ENCODE data around the gene TNFAIP8L2.

Gene TNFAIP8L2

GRCh38 chr1:151124763-151125403, 31.6 kb upstream of the TNFAIP8L2 start:
- Histone ChIP-seq H3K4ac (ENCODE audit: low read length) (no peak overlapping the region), H3K23ac (ENCODE audit: low read depth, low read length, poor library complexity) (no peak overlapping the region), H2AK5ac (ENCODE audit: low read depth, low read length) (no peak overlapping the region), H2BK12ac (ENCODE audit: low read length) (no peak overlapping the region), H3K4me1 (ENCODE audit: control insufficient read depth in 2 of 2, insufficient read depth in 1 of 2, low read depth in 1 of 2, low read length in 2 of 2) (peaks cover 0 to 7% of the 10 kb centered on the region in 2 donors), H3K4me3 (ENCODE audit: low read length in 2 of 2) (no peak overlapping the region), H2AFZ (ENCODE audit: low read length) (peak overlapping the region; percentile 10), H3K36me3 (replicated peaks in 1 of 2; ENCODE audit: control insufficient read depth in 2 of 2, insufficient read depth in 2 of 2, low read length in 2 of 2) (no peaks in the 10 kb centered on the region), H3K27me3 (ENCODE audit: control insufficient read depth in 3 of 3, insufficient read depth in 3 of 3, low read depth in 1 of 3, low read length in 3 of 3) (no peaks in the 10 kb centered on the region), H3K4me2 (ENCODE audit: insufficient read depth, low read length, poor library complexity, severe bottlenecking) (no peak overlapping the region), H2BK15ac (ENCODE audit: low read length) (no peak overlapping the region), H2BK120ac (ENCODE audit: low read depth, low read length) (no peak overlapping the region), H2BK5ac (ENCODE audit: low read length) (no peak overlapping the region), H3K14ac (ENCODE audit: low read length) (no peak overlapping the region), H4K8ac (ENCODE audit: low read depth, low read length) (no peak overlapping the region), H3K18ac (ENCODE audit: low read length) (no peak overlapping the region), H3K79me1 (ENCODE audit: low read depth, low read length) (no peaks in the 10 kb centered on the region), H3K27ac (replicated peaks; ENCODE audit: low read length) (no peak overlapping the region), H4K91ac (ENCODE audit: low read depth, low read length, poor library complexity) (no peak overlapping the region), H3K9ac (ENCODE audit: low read depth, low read length, poor library complexity) (no peak overlapping the region), H3K9me3 (replicated peaks in 1 of 2; ENCODE audit: control insufficient read depth in 2 of 2, insufficient read depth in 1 of 2, low read depth in 1 of 2, low read length in 2 of 2) (no peaks in the 10 kb centered on the region)
- DNase-seq (ENCODE audit: low spot score), result no peak
- no CpG with 5 or more reads among the region's 5 CpGs for WGBS, 2 donors (ENCODE audit: extremely low coverage in 2 of 2, insufficient read length in 2 of 2, insufficient replicate concordance in 1 of 2)

DNA sequence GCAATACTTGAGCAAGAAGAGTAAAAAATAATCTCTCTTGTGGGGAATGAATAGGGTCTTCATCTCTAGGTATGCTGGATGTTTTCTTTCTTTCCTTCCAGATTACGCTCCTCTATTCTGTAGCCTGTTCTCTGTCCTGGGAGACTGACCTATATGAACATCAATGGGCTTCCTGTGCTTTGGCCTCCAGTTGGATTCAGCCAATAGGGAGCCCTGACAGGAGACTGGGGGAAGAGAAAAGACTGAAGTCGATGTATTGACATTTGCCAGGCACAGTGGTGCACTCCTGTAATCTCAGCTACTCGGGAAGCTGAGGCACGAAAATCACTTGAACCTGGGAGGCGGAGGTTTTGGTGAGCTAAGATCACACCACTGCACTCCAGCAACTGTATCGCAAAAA, 27.6 kb upstream of the TNFAIP8L2 start:
- Histone ChIP-seq H2AK5ac (ENCODE audit: low read depth, low read length) (no peak overlapping the region), H3K4me1 (ENCODE audit: control insufficient read depth in 2 of 2, insufficient read depth in 1 of 2, low read depth in 1 of 2, low read length in 2 of 2) (peaks cover 7 to 8% of the 10 kb centered on the region in 2 donors), H3K27me3 (ENCODE audit: control insufficient read depth in 3 of 3, insufficient read depth in 3 of 3, low read depth in 1 of 3, low read length in 3 of 3) (peaks cover 0 to 22% (median 5%) of the 10 kb centered on the region in 3 experiments), H2BK15ac (ENCODE audit: low read length) (no peak overlapping the region), H2BK5ac (ENCODE audit: low read length) (no peak overlapping the region), H3K4ac (ENCODE audit: low read length) (no peak overlapping the region), H2AFZ (ENCODE audit: low read length) (no peak overlapping the region), H3K9ac (ENCODE audit: low read depth, low read length, poor library complexity) (no peak overlapping the region), H3K4me3 (ENCODE audit: low read length in 2 of 2) (no peak overlapping the region), H4K8ac (ENCODE audit: low read depth, low read length) (no peak overlapping the region), H3K27ac (replicated peaks; ENCODE audit: low read length) (no peak overlapping the region), H3K14ac (ENCODE audit: low read length) (no peak overlapping the region), H4K91ac (ENCODE audit: low read depth, low read length, poor library complexity) (no peak overlapping the region), H3K36me3 (replicated peaks in 1 of 2; ENCODE audit: control insufficient read depth in 2 of 2, insufficient read depth in 2 of 2, low read length in 2 of 2) (peaks cover 2 to 18% of the 10 kb centered on the region in 2 donors), H3K9me3 (replicated peaks in 1 of 2; ENCODE audit: control insufficient read depth in 2 of 2, insufficient read depth in 1 of 2, low read depth in 1 of 2, low read length in 2 of 2) (no peaks in the 10 kb centered on the region), H2BK120ac (ENCODE audit: low read depth, low read length) (no peak overlapping the region), H3K18ac (ENCODE audit: low read length) (no peak overlapping the region), H3K4me2 (ENCODE audit: insufficient read depth, low read length, poor library complexity, severe bottlenecking) (no peak overlapping the region), H2BK12ac (ENCODE audit: low read length) (no peak overlapping the region), H3K79me1 (ENCODE audit: low read depth, low read length) (no peaks in the 10 kb centered on the region), H3K23ac (ENCODE audit: low read depth, low read length, poor library complexity) (no peak overlapping the region)
- no peak for DNase-seq (ENCODE audit: low spot score)
- no CpG with 5 or more reads among the region's 6 CpGs for WGBS, 2 donors (ENCODE audit: extremely low coverage in 2 of 2, insufficient read length in 2 of 2, insufficient replicate concordance in 1 of 2)

GRCh38 chr1:151130987-151131586, 25.4 kb upstream of the TNFAIP8L2 start:
- Histone ChIP-seq H3K23ac (ENCODE audit: low read depth, low read length, poor library complexity) (peak overlapping the region; percentile 35), H2AFZ (ENCODE audit: low read length) (no peak overlapping the region), H2BK5ac (ENCODE audit: low read length) (no peak overlapping the region), H3K27ac (replicated peaks; ENCODE audit: low read length) (no peak overlapping the region), H4K8ac (ENCODE audit: low read depth, low read length) (no peak overlapping the region), H3K36me3 (replicated peaks in 1 of 2; ENCODE audit: control insufficient read depth in 2 of 2, insufficient read depth in 2 of 2, low read length in 2 of 2) (peaks cover 18 to 41% of the 10 kb centered on the region in 2 donors), H3K4me1 (ENCODE audit: control insufficient read depth in 2 of 2, insufficient read depth in 1 of 2, low read depth in 1 of 2, low read length in 2 of 2) (peaks cover 0 to 8% of the 10 kb centered on the region in 2 donors), H3K79me1 (ENCODE audit: low read depth, low read length) (no peaks in the 10 kb centered on the region), H3K18ac (ENCODE audit: low read length) (peak overlapping the region; percentile 82), H3K27me3 (ENCODE audit: control insufficient read depth in 3 of 3, insufficient read depth in 3 of 3, low read depth in 1 of 3, low read length in 3 of 3) (peaks cover 0 to 27% (median 5%) of the 10 kb centered on the region in 3 experiments), H2BK120ac (ENCODE audit: low read depth, low read length) (no peak overlapping the region), H3K4me2 (ENCODE audit: insufficient read depth, low read length, poor library complexity, severe bottlenecking) (peak overlapping the region; percentile 86), H3K9me3 (replicated peaks in 1 of 2; ENCODE audit: control insufficient read depth in 2 of 2, insufficient read depth in 1 of 2, low read depth in 1 of 2, low read length in 2 of 2) (no peaks in the 10 kb centered on the region), H3K4ac (ENCODE audit: low read length) (no peak overlapping the region), H2BK12ac (ENCODE audit: low read length) (no peak overlapping the region), H2AK5ac (ENCODE audit: low read depth, low read length) (no peak overlapping the region), H3K9ac (ENCODE audit: low read depth, low read length, poor library complexity) (no peak overlapping the region), H3K14ac (ENCODE audit: low read length) (no peak overlapping the region), H2BK15ac (ENCODE audit: low read length) (no peak overlapping the region), H4K91ac (ENCODE audit: low read depth, low read length, poor library complexity) (no peak overlapping the region), H3K4me3 (ENCODE audit: low read length in 2 of 2) (peak overlapping the region in 1 of 2 donors; percentile 70)
- peak; percentile 85 for DNase-seq (ENCODE audit: low spot score)
- WGBS, 2 donors (ENCODE audit: extremely low coverage in 2 of 2, insufficient read length in 2 of 2, insufficient replicate concordance in 1 of 2), result no CpG with 5 or more reads among the region's 45 CpGs

DNA sequence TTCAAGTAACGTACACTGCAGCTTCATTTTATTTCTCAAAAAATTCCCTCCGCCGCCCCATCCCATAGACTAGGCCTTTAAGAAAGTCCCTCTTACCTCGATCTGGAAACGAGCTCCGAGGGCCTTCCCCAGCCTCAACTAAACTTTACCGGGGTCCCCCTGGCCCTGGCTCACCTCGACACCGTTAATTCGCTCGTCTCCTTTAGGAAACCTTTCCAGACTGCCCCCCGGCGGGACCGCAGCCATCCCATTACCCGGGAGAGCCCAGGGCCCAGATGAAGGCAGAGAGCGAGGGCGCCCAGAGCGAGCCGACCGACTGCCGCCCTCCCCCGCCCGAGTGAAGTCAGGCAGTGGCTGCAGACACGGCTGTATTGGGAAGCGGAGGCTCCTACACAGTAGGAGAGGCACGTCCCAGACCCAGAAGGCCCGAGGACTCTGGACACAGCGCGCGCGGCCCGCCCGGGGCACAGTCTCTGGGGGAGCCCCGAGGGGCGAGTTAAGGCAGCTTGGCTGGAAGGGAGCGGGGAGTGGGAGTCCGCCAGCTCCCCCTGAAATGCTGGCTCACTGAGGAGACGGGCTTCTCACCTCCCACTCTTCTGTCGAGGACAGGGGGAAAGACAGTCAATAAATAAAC, 24.6 kb upstream of the TNFAIP8L2 start:
- H4K91ac ChIP-seq (ENCODE audit: low read depth, low read length, poor library complexity), result no peak overlapping the region
- H3K27ac ChIP-seq (replicated peaks; ENCODE audit: low read length), result no peak overlapping the region
- H3K36me3 ChIP-seq (replicated peaks in 1 of 2; ENCODE audit: control insufficient read depth in 2 of 2, insufficient read depth in 2 of 2, low read length in 2 of 2), result peaks cover 26 to 49% of the 10 kb centered on the region in 2 donors
- H2BK120ac ChIP-seq (ENCODE audit: low read depth, low read length), result no peak overlapping the region
- H3K9ac ChIP-seq (ENCODE audit: low read depth, low read length, poor library complexity), result peak overlapping the region; percentile 83
- peak overlapping the region; percentile 17 for H3K4ac ChIP-seq (ENCODE audit: low read length)
- H3K23ac ChIP-seq (ENCODE audit: low read depth, low read length, poor library complexity), result no peak overlapping the region
- H2BK12ac ChIP-seq (ENCODE audit: low read length), result no peak overlapping the region
- H3K4me2 ChIP-seq (ENCODE audit: insufficient read depth, low read length, poor library complexity, severe bottlenecking), result peak overlapping the region; percentile 86
- H3K27me3 ChIP-seq (ENCODE audit: control insufficient read depth in 3 of 3, insufficient read depth in 3 of 3, low read depth in 1 of 3, low read length in 3 of 3), result peaks cover 0 to 27% (median 5%) of the 10 kb centered on the region in 3 experiments
- no peak overlapping the region for H4K8ac ChIP-seq (ENCODE audit: low read depth, low read length)
- no peak for DNase-seq (ENCODE audit: low spot score)
- H3K14ac ChIP-seq (ENCODE audit: low read length), result no peak overlapping the region
- H3K4me1 ChIP-seq (ENCODE audit: control insufficient read depth in 2 of 2, insufficient read depth in 1 of 2, low read depth in 1 of 2, low read length in 2 of 2), result peaks cover 0 to 8% of the 10 kb centered on the region in 2 donors
- H2AK5ac ChIP-seq (ENCODE audit: low read depth, low read length), result peak overlapping the region; percentile 82
- H2AFZ ChIP-seq (ENCODE audit: low read length), result no peak overlapping the region
- H3K79me1 ChIP-seq (ENCODE audit: low read depth, low read length), result no peaks in the 10 kb centered on the region
- no peak overlapping the region for H2BK5ac ChIP-seq (ENCODE audit: low read length)
- H3K9me3 ChIP-seq (replicated peaks in 1 of 2; ENCODE audit: control insufficient read depth in 2 of 2, insufficient read depth in 1 of 2, low read depth in 1 of 2, low read length in 2 of 2), result no peaks in the 10 kb centered on the region
- H2BK15ac ChIP-seq (ENCODE audit: low read length), result no peak overlapping the region
- H3K18ac ChIP-seq (ENCODE audit: low read length), result peak overlapping the region; percentile 92
- peak overlapping the region in 1 of 2 donors; percentile 62 for H3K4me3 ChIP-seq (ENCODE audit: low read length in 2 of 2)
- no CpG with 5 or more reads among the region's 39 CpGs for WGBS, 2 donors (ENCODE audit: extremely low coverage in 2 of 2, insufficient read length in 2 of 2, insufficient replicate concordance in 1 of 2)

Measured in neuronal stem cell (in vitro differentiated cells).